Stomach smooth muscle (tissue), 2 donors: ENCODE measurements around the gene TRMT44.

Experiments used
- H3K27ac ChIP-seq: one replicate; pipeline ENCODE4 v1.7.0; 2013; ENCODE audit warnings: mild to moderate bottlenecking, low read length, inconsistent platforms
- H3K27me3 ChIP-seq, 2 donors: one replicate each; pipeline ENCODE4 v1.7.0; 2013; ENCODE audit warnings: low read length in 2 of 2; ENCODE audit not compliant: insufficient read depth in 2 of 2, control insufficient read depth in 1 of 2
- H3K36me3 ChIP-seq, 2 donors: one replicate each; pipeline ENCODE4 v1.7.0; 2013; ENCODE audit warnings: low read length in 2 of 2; ENCODE audit not compliant: control insufficient read depth in 2 of 2, insufficient read depth in 2 of 2
- H3K4me1 ChIP-seq: one replicate; pipeline ENCODE4 v1.7.0; 2013; ENCODE audit warnings: low read length; ENCODE audit not compliant: control insufficient read depth, insufficient read depth
- H3K4me3 ChIP-seq, 2 donors: one replicate each; pipeline ENCODE4 v1.7.0; 2013; ENCODE audit warnings: low read length in 2 of 2
- H3K9ac ChIP-seq, 2 donors: one replicate each; pipeline ENCODE4 v1.7.0; 2013; ENCODE audit warnings: low read length in 2 of 2, mild to moderate bottlenecking in 1 of 2
- H3K9me3 ChIP-seq, 2 donors: one replicate each; pipeline ENCODE4 v1.7.0; 2013; ENCODE audit warnings: low read length in 2 of 2; ENCODE audit not compliant: control insufficient read depth in 2 of 2
- donor health status: healthy.
- donor health status: Pancreatic carcinoma.

TRMT44 gene

DNA sequence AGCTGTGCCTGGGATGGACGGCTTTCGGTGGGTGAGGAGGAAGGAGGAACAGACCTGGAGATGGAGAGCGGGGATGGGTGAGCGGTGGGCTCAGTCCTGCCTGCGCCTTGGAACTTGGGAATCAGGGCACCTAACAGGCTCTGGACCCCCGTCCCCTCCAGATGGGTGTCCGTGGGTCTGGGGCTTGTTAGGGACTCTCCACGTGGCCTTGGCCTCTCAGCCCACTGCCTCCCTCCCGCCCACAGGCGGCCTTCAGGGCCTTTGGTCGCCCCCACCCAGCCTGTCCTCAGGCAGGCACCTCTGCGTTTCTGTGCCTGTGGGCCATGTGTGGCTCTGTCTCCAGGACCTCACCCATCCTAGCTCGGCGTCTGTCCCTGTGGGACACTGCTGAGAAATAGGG is 29.0 kb downstream of the TRMT44 start:
- H3K36me3 ChIP-seq, result peaks cover 18 to 32% of the 10 kb centered on the region in 2 donors
- H3K27ac ChIP-seq, result no peak overlapping the region

GRCh38 chr4:8470451-8471024 is 30.0 kb downstream of the TRMT44 start:
- peaks cover 11 to 25% of the 10 kb centered on the region in 2 donors for H3K36me3 ChIP-seq

More for the DNA sequence above, 29.0 kb downstream of the TRMT44 start:
- Histone ChIP-seq H3K4me3 (no peak overlapping the region), H3K27me3 (no peaks in the 10 kb centered on the region), H3K4me1 (peaks cover 24% of the 10 kb centered on the region), H3K9me3 (no peaks in the 10 kb centered on the region), H3K9ac (no peak overlapping the region)

GRCh38 chr4:8471211-8471875 is 30.8 kb downstream of the TRMT44 start:
- H3K27ac ChIP-seq, result peak overlapping the region; percentile 86
- H3K4me1 ChIP-seq, result peaks cover 24% of the 10 kb centered on the region
- H3K36me3 ChIP-seq, result peaks cover 12 to 20% of the 10 kb centered on the region in 2 donors
- no peak overlapping the region for H3K4me3 ChIP-seq
- H3K9ac ChIP-seq, result no peak overlapping the region
- H3K27me3 ChIP-seq, result no peaks in the 10 kb centered on the region
- H3K9me3 ChIP-seq, result no peaks in the 10 kb centered on the region

More at GRCh38 chr4:8470451-8471024, 30.0 kb downstream of the TRMT44 start:
- H3K27ac ChIP-seq, result no peak overlapping the region
- H3K9me3 ChIP-seq, result no peaks in the 10 kb centered on the region
- peaks cover 24% of the 10 kb centered on the region for H3K4me1 ChIP-seq
- no peak overlapping the region for H3K4me3 ChIP-seq
- H3K9ac ChIP-seq, result no peak overlapping the region
- no peaks in the 10 kb centered on the region for H3K27me3 ChIP-seq

DNA sequence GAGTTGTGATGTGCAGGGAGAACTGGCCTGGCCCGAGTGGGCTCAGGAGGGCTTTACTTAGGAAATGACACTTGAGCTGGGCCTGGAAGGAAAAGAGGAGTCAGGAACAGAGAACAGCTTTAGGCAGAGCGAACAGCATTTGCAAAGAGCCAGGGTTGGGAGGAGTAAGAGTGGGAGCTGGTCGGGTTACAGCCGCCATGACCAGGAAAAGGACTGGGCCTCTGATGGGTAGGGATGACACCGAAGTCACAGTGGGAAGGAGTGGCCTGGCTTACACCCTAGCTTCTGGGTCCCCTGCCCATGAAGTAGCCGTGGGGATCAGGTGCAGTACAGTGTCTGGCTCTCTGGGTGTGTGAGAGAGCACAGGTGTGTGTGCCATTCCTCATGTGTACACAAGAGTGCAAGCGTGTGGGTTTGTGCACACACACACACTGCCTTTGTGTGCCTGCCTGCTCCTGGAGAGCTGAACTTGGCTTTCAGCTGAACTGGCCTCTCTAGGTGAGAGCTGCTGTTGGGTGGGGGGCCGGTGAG is 31.6 kb downstream of the TRMT44 start:
- Histone ChIP-seq H3K9ac (peak overlapping the region; percentile 54 to 64), H3K9me3 (no peaks in the 10 kb centered on the region), H3K27ac (peak overlapping the region; percentile 86), H3K27me3 (no peaks in the 10 kb centered on the region), H3K36me3 (peaks cover 14 to 20% of the 10 kb centered on the region in 2 donors), H3K4me1 (peaks cover 24% of the 10 kb centered on the region), H3K4me3 (no peak overlapping the region)

- peak overlapping the region; percentile 54 to 64 for H3K9ac ChIP-seq
- H3K36me3 ChIP-seq, result peaks cover 14 to 22% of the 10 kb centered on the region in 2 donors
- peak overlapping the region; percentile 86 for H3K27ac ChIP-seq
- no peaks in the 10 kb centered on the region for H3K27me3 ChIP-seq
- H3K4me1 ChIP-seq, result peaks cover 24% of the 10 kb centered on the region
- no peaks in the 10 kb centered on the region for H3K9me3 ChIP-seq
- H3K4me3 ChIP-seq, result no peak overlapping the region
Observed at GRCh38 chr4:8472689-8473197, 32.2 kb downstream of the TRMT44 start.

GRCh38 chr4:8473198-8473919 is 32.8 kb downstream of the TRMT44 start:
- H3K27ac ChIP-seq, result peak overlapping the region; percentile 86
- H3K4me3 ChIP-seq, result no peak overlapping the region
- peak overlapping the region in 1 of 2 donors; percentile 60 for H3K9ac ChIP-seq
- H3K9me3 ChIP-seq, result no peaks in the 10 kb centered on the region
- peaks cover 8 to 16% of the 10 kb centered on the region in 2 donors for H3K36me3 ChIP-seq
- peaks cover 24% of the 10 kb centered on the region for H3K4me1 ChIP-seq
- H3K27me3 ChIP-seq, result no peaks in the 10 kb centered on the region

GRCh38 chr4:8473920-8474590 is 33.5 kb downstream of the TRMT44 start:
- no peaks in the 10 kb centered on the region for H3K27me3 ChIP-seq
- H3K9me3 ChIP-seq, result no peaks in the 10 kb centered on the region
- H3K36me3 ChIP-seq, result peaks cover 8 to 15% of the 10 kb centered on the region in 2 donors
- H3K4me3 ChIP-seq, result no peak overlapping the region
- H3K27ac ChIP-seq, result peak overlapping the region; percentile 86
- no peak overlapping the region for H3K9ac ChIP-seq
- peaks cover 24% of the 10 kb centered on the region for H3K4me1 ChIP-seq

DNA sequence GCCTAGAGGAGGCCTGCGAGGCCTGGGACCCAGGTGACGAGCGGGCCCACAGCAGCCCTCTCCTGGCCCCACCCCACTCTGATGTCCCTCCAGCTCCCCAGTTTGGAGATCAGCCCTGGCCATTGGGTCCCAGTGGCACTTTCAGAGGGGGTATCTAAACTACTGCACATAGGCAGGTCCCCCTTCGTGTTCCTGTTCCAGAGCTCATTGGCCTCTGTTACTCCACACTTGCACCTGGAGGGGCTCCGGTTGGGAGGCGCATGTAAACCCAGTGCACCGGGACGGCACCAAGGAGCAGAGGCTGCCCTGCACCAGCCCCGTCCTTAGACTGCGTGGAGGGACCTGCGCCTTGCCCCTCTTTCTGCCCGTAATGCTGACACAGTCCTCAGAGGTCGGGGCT is 34.3 kb downstream of the TRMT44 start:
- Histone ChIP-seq H3K27me3 (no peaks in the 10 kb centered on the region), H3K36me3 (peaks cover 6 to 8% of the 10 kb centered on the region in 2 donors), H3K4me1 (peaks cover 24% of the 10 kb centered on the region), H3K9ac (no peak overlapping the region), H3K4me3 (no peak overlapping the region), H3K27ac (peak overlapping the region; percentile 86), H3K9me3 (no peaks in the 10 kb centered on the region)

DNA sequence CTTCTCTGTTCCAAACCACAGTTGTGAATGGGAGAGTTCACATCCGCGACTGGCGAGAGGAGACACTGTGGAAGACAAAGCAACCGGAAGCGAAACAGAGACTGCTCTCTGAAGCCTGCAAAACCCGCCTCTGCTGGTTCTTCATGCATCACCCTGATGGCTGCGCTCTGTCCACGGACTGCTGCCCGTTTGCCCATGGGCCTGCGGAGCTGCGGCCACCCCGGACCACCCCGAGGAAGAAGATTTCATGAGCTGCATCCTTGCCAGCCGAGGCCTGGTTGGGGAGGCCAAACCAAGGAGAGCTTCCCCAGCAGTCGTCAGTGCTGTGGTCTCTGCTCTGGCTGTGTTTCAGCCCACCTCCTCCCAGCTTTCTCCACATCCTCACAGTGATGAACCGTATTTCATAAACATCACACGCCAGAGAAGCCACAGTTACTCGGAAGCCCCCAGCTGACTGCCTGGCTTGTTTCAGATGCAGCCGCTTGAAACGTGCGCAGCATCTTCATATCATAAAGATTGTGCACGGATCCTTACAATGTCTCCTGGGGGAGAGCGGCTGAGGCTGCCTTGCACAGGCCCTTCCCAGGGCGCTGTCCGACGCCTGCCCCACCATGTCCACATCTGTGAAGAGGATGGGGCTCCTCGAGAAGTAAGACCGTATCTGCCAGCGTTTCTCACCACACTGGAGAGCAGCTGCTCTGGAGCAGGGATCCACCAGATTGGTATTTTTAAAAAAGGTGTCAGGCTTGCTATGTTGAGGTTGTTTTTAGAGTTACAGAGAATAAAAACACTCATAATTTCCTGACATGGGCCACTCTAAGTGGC is 35.4 kb downstream of the TRMT44 start:
- Histone ChIP-seq H3K4me3 (no peak overlapping the region), H3K27me3 (no peaks in the 10 kb centered on the region), H3K9ac (no peak overlapping the region), H3K4me1 (peaks cover 24% of the 10 kb centered on the region), H3K36me3 (peaks cover 6 to 7% of the 10 kb centered on the region in 2 donors), H3K27ac (no peak overlapping the region), H3K9me3 (no peaks in the 10 kb centered on the region)
